A549 (cell line): ENCODE measurements around the gene FHIT. TPM values are rescaled to one million over a fixed set of nuclear protein-coding genes. Genes with fewer than 3 reads are reported as not detected.

Experiments
- ATAC-seq, 2 experiments: fragments of 200-7000 bp in 1 of 2; fragments of >200 bp in 1 of 2; cut with Nextera tagmentation in 1 of 2; cut with Tn5 transposase in 1 of 2; 3 replicates each; pipeline versions ENCODE4 v1.8.0 to v1.9.1; 2018 to 2020; ENCODE audit warnings: mild to moderate bottlenecking in 1 of 2, moderate library complexity in 1 of 2
- CTCF ChIA-PET: fragments of 300-600 bp; sonication (Branson Sonifier 250); formaldehyde crosslinking; extraction: SDS; loops from one replicate; lab custom pipeline; 2021; ENCODE audit warnings: antibody characterized with exemption, inconsistent platforms; lab: Yijun Ruan, JAX
- POLR2A ChIA-PET: fragments of 350-600 bp; formaldehyde crosslinking; extraction: SDS; loops from one replicate; lab custom pipeline; 2021; ENCODE audit warnings: antibody characterized with exemption, inconsistent platforms; lab: Yijun Ruan, JAX
- DNase-seq, 2 experiments: peaks; one replicate each; pipeline versions ENCODE4 v3.0.0 to v3.0.0-alpha.2; 2011 to 2016; ENCODE audit warnings: low read depth in 1 of 2, low spot score in 1 of 2
- FAIRE-seq: peaks from 2 replicates; lab custom pipeline; 2011; peaks lifted over from hg19 to GRCh38; lab: Jason Lieb, UNC
- H3K27ac ChIP-seq, 2 experiments: fragments of >200 bp; sonication (Bioruptor Twin); formaldehyde crosslinking; 3 replicates each; pipeline ENCODE4 v1.5.1; 2016 to 2017
- H3K4me1 ChIP-seq: fragments of >200 bp; sonication (Bioruptor Twin); formaldehyde crosslinking; 3 replicates; pipeline ENCODE4 v1.6.1; 2016
- H3K4me2 ChIP-seq: fragments of >200 bp; sonication (Bioruptor Twin); formaldehyde crosslinking; 3 replicates; pipeline ENCODE4 v1.6.1; 2016
- H3K4me3 ChIP-seq: fragments of >200 bp; sonication (Bioruptor Twin); formaldehyde crosslinking; 3 replicates; pipeline ENCODE4 v1.5.1; 2016
- H3K9me3 ChIP-seq: fragments of >200 bp; sonication (Bioruptor Twin); formaldehyde crosslinking; 3 replicates; pipeline ENCODE4 v1.6.1; 2016
- CEBPB ChIP-seq, 2 experiments: fragments of >200 bp in 1 of 2; sonication (Bioruptor Twin) in 1 of 2; formaldehyde crosslinking in 1 of 2; IDR thresholded peaks; 2 replicates each; pipeline ENCODE4 v1.6.1; 2012 to 2016
- CHD4 ChIP-seq: fragments of 200-600 bp; sonication (generic); IDR thresholded peaks from 2 replicates; pipeline ENCODE4 v1.6.1; 2016; ENCODE audit warnings: antibody characterized with exemption, mild to moderate bottlenecking, borderline replicate concordance
- EHF ChIP-seq: fragments of 250-450 bp; sonication (Bioruptor Pico); IDR thresholded peaks from 2 replicates; pipeline ENCODE4 v1.5.0; 2020; ENCODE audit warnings: mild to moderate bottlenecking
- EHMT2 ChIP-seq: fragments of 200-600 bp; sonication (generic); IDR thresholded peaks from 2 replicates; pipeline ENCODE4 v1.6.1; 2016; ENCODE audit warnings: antibody characterized with exemption, low read depth, mild to moderate bottlenecking, moderate library complexity
- ESRRA ChIP-seq: fragments of 150-350 bp; IDR thresholded peaks from 2 replicates; pipeline ENCODE4 v1.6.1; 2014; ENCODE audit warnings: mild to moderate bottlenecking, low read length, borderline replicate concordance
- FOSB ChIP-seq: fragments of 250-450 bp; sonication (Bioruptor Pico); IDR thresholded peaks from 2 replicates; pipeline ENCODE4 v1.5.0; 2020; ENCODE audit warnings: mild to moderate bottlenecking, moderate library complexity
- FOSL2 ChIP-seq, 2 experiments: fragments of 450-650 bp in 1 of 2; fragments of >200 bp in 1 of 2; sonication (Bioruptor Twin) in 1 of 2; formaldehyde crosslinking; IDR thresholded peaks; 2 replicates each; pipeline versions ENCODE4 v1.5.0 to v1.6.1; 2016 to 2020; ENCODE audit warnings: mild to moderate bottlenecking in 1 of 2, moderate library complexity in 1 of 2
- FOXS1 ChIP-seq: fragments of 250-450 bp; sonication (Bioruptor Pico); IDR thresholded peaks from 2 replicates; pipeline ENCODE4 v1.5.0; 2020; ENCODE audit warnings: mild to moderate bottlenecking, moderate library complexity
- GATA3 ChIP-seq: IDR thresholded peaks from 2 replicates; pipeline ENCODE4 v1.6.1; 2012; ENCODE audit warnings: borderline replicate concordance
- HEYL ChIP-seq: fragments of 250-450 bp; sonication (Bioruptor Pico); IDR thresholded peaks from 2 replicates; pipeline ENCODE4 v1.8.0; 2021; ENCODE audit warnings: mild to moderate bottlenecking, moderate library complexity
- HOXB13 ChIP-seq: fragments of 250-450 bp; sonication (Bioruptor Pico); IDR thresholded peaks from 2 replicates; pipeline ENCODE4 v1.5.0; 2020; ENCODE audit warnings: low read depth, mild to moderate bottlenecking, moderate library complexity
- JUN ChIP-seq, 2 experiments: fragments of >200 bp; sonication (Bioruptor Twin); formaldehyde crosslinking; IDR thresholded peaks; 2 replicates in 1 of 2; 3 replicates in 1 of 2; pipeline ENCODE4 v1.6.1; 2016 to 2017
- JUNB ChIP-seq: fragments of >200 bp; sonication (Bioruptor Twin); formaldehyde crosslinking; IDR thresholded peaks from 2 replicates; pipeline ENCODE4 v1.6.1; 2016
- KDM5A ChIP-seq: fragments of 200-600 bp; sonication (generic); IDR thresholded peaks from 2 replicates; pipeline ENCODE4 v1.6.1; 2016; ENCODE audit warnings: antibody characterized with exemption, mild to moderate bottlenecking
- MAFK ChIP-seq: fragments of 450-650 bp; IDR thresholded peaks from 2 replicates; pipeline ENCODE4 v1.6.1; 2014; ENCODE audit not compliant: partially characterized antibody
- NPAS2 ChIP-seq: fragments of 250-450 bp; sonication (Bioruptor Pico); IDR thresholded peaks from 2 replicates; pipeline ENCODE4 v1.8.0; 2022; ENCODE audit warnings: mild to moderate bottlenecking, moderate library complexity, borderline replicate concordance
- NR3C1 ChIP-seq: fragments of >200 bp; sonication (Bioruptor Twin); formaldehyde crosslinking; IDR thresholded peaks from 3 replicates; pipeline ENCODE4 v1.6.1; 2017
- POLR2A ChIP-seq: IDR thresholded peaks from 2 replicates; pipeline ENCODE4 v1.6.1; 2012; ENCODE audit warnings: mild to moderate bottlenecking, low read length
- POLR2AphosphoS2 ChIP-seq: conservative IDR thresholded peaks from 2 replicates; pipeline ENCODE4 v1.6.1; 2012; ENCODE audit warnings: low read length, improper control_type of control experiment, inconsistent platforms
- RCOR1 ChIP-seq: fragments of 150-350 bp; IDR thresholded peaks from 2 replicates; pipeline ENCODE4 v1.6.1; 2014; ENCODE audit warnings: antibody characterized with exemption, low read length, low read depth
- RFX5 ChIP-seq: fragments of 450-650 bp; IDR thresholded peaks from 2 replicates; pipeline ENCODE4 v1.7.1; 2014; ENCODE audit warnings: antibody characterized with exemption, mild to moderate bottlenecking, moderate library complexity
- RNF2 ChIP-seq: fragments of 200-600 bp; sonication (generic); IDR thresholded peaks from 2 replicates; pipeline ENCODE4 v1.6.1; 2016; ENCODE audit warnings: low read depth, mild to moderate bottlenecking, antibody characterized with exemption, moderate library complexity, borderline replicate concordance
- SREBF2 ChIP-seq: fragments of 450-650 bp; IDR thresholded peaks from 2 replicates; pipeline ENCODE4 v1.6.1; 2014; ENCODE audit warnings: mild to moderate bottlenecking, moderate library complexity
- ZFP36 ChIP-seq: fragments of 450-650 bp; IDR thresholded peaks from 2 replicates; pipeline ENCODE4 v1.6.1; 2014; ENCODE audit warnings: borderline replicate concordance; ENCODE audit not compliant: partially characterized antibody
- WGBS: methylation state at CpG from one replicate; pipeline ENCODE4 v1.1.6; 2017; ENCODE audit errors: missing lambda C conversion rate; 5-methylcytosine and 5-hydroxymethylcytosine counted together
- polyA plus RNA-seq, 4 experiments: library from polyadenylated mRNA; depleted of rRNA in 3 of 4; stranded (reverse); fragments of >200 nt; fragmentation: RNase III in 1 of 4; extraction: RNeasy Plus Mini Kit Qiagen cat#74134 plus additional on column Dnase treatment in 1 of 4; gene quantifications; 2 replicates in 3 of 4; 3 replicates in 1 of 4; pipeline ENCODE4 v1.2.3, GENCODE V29; 2011 to 2017
- TF ChIP-seq, protein P1 (sequence below): IDR thresholded peaks from 2 replicates; pipeline ENCODE4 v1.6.1; 2012; ENCODE audit warnings: low read depth, borderline replicate concordance
- TF ChIP-seq, protein P2 (sequence below): fragments of 250-450 bp; sonication (Bioruptor Pico); IDR thresholded peaks from 2 replicates; pipeline ENCODE4 v1.5.0; 2021; ENCODE audit warnings: mild to moderate bottlenecking, moderate library complexity, borderline replicate concordance
- TF ChIP-seq, protein P3 (sequence below): IDR thresholded peaks from 2 replicates; pipeline ENCODE4 v1.6.1; 2012
- TF ChIP-seq, protein P4 (sequence below): fragments of 250-450 bp; sonication (Bioruptor Pico); IDR thresholded peaks from 2 replicates; pipeline ENCODE4 v1.5.0; 2020; ENCODE audit warnings: low read depth, mild to moderate bottlenecking, moderate library complexity
- TF ChIP-seq, protein P5 (sequence below): IDR thresholded peaks from 2 replicates; pipeline ENCODE4 v1.6.1; 2012

Gene FHIT
- polyA plus RNA-seq, 2 of the 4 experiments (the other 2 are of a cell fraction): 0.76 to 0.92 TPM

DNA sequence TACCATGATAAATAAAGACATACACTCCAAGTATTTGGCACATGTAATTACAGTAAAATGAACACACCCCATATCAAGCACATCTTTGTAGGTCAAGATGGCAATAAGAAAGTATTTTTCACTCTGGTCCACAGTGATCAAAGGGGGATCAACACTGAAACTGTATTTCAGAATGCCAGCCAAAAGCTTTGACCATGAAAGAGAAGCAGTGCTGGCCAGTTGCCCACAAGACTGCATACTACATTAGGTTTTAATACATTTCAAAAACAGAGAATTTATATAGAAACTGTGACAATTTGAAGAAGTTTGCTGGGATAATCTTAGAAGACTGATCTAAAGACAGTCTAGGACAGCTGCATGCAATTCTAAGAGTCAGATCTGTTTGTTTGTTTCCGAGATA, 1035.3 kb downstream of the FHIT start:
- no peaks in the 10 kb centered on the region for H3K4me1 ChIP-seq
- WGBS: 29% methylated on average over 1 of the region's 1 CpG
- TF ChIP-seq NR3C1: no peak
- TF ChIP-seq POLR2A: no peak
- no peak for TF ChIP-seq CEBPB (IDR thresholded peaks at IDR 0.05)
- TF ChIP-seq FOXS1 (CRISPR knock-in tag): no peak
- TF ChIP-seq FOSL2 (IDR thresholded peaks at IDR 0.05): no peak
- TF ChIP-seq FOSL2 (CRISPR knock-in tag; IDR thresholded peaks at IDR 0.05): no peak
- TF ChIP-seq EHMT2: no peak
- TF ChIP-seq, protein P1, sequence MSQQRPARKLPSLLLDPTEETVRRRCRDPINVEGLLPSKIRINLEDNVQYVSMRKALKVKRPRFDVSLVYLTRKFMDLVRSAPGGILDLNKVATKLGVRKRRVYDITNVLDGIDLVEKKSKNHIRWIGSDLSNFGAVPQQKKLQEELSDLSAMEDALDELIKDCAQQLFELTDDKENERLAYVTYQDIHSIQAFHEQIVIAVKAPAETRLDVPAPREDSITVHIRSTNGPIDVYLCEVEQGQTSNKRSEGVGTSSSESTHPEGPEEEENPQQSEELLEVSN: no peak
- TF ChIP-seq, protein P2, sequence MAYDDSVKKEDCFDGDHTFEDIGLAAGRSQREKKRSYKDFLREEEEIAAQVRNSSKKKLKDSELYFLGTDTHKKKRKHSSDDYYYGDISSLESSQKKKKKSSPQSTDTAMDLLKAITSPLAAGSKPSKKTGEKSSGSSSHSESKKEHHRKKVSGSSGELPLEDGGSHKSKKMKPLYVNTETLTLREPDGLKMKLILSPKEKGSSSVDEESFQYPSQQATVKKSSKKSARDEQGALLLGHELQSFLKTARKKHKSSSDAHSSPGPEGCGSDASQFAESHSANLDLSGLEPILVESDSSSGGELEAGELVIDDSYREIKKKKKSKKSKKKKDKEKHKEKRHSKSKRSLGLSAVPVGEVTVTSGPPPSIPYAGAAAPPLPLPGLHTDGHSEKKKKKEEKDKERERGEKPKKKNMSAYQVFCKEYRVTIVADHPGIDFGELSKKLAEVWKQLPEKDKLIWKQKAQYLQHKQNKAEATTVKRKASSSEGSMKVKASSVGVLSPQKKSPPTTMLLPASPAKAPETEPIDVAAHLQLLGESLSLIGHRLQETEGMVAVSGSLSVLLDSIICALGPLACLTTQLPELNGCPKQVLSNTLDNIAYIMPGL: no peak
- no peak for TF ChIP-seq JUN (IDR thresholded peaks at IDR 0.05)
- TF ChIP-seq, protein P3, sequence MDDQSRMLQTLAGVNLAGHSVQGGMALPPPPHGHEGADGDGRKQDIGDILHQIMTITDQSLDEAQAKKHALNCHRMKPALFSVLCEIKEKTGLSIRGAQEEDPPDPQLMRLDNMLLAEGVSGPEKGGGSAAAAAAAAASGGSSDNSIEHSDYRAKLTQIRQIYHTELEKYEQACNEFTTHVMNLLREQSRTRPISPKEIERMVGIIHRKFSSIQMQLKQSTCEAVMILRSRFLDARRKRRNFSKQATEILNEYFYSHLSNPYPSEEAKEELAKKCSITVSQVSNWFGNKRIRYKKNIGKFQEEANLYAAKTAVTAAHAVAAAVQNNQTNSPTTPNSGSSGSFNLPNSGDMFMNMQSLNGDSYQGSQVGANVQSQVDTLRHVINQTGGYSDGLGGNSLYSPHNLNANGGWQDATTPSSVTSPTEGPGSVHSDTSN: no peak
- no peak for TF ChIP-seq FOSB (CRISPR knock-in tag)
- TF ChIP-seq ESRRA: no peak
- TF ChIP-seq ZFP36: no peak
- TF ChIP-seq HEYL (CRISPR knock-in tag): no peak
- TF ChIP-seq KDM5A: no peak
- no peak for TF ChIP-seq HOXB13 (CRISPR knock-in tag)
- TF ChIP-seq, protein P4, sequence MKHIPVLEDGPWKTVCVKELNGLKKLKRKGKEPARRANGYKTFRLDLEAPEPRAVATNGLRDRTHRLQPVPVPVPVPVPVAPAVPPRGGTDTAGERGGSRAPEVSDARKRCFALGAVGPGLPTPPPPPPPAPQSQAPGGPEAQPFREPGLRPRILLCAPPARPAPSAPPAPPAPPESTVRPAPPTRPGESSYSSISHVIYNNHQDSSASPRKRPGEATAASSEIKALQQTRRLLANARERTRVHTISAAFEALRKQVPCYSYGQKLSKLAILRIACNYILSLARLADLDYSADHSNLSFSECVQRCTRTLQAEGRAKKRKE (CRISPR knock-in tag): no peak
- no peak for TF ChIP-seq MAFK
- no peak for TF ChIP-seq CHD4
- ChIA-PET CTCF (no interaction called here), POLR2A (no interaction called here)
- no peak for DNase-seq
- no peak for ATAC-seq
- H3K9me3 ChIP-seq: no peaks in the 10 kb centered on the region
- no peak overlapping the region for H3K4me3 ChIP-seq
- H3K4me2 ChIP-seq: no peak overlapping the region
- no peak overlapping the region for H3K27ac ChIP-seq
- FAIRE-seq: no peak

DNA sequence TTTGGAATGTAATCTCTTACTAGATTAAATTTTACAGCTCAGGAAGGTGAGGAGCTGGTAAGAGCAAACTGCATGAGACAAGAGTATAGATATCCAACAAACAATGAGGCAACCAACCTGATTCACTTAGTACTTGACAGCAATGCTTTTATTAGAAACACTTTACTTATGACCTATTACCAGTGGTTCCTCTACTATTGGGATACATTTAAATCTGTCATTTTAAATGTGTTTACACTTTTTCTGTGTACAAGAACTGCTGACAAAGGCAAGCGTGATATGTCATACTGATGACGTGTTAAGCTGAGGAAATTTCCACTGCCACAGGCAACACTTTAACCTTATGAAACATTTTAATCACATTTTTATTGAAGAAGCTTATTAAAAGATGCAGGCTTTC, 1043.3 kb downstream of the FHIT start:
- FAIRE-seq (no peak), ATAC-seq (no peak), DNase-seq (no peak)
- CTCF ChIA-PET: no interaction called here
- H3K9me3 ChIP-seq: no peaks in the 10 kb centered on the region
- 22% methylated on average over 2 of the region's 2 CpGs for whole genome bisulfite sequencing
- no peaks in the 10 kb centered on the region for H3K4me1 ChIP-seq
- TF ChIP-seq NPAS2 (CRISPR knock-in tag) (no peak), GATA3 (no peak), POLR2AphosphoS2 (no peak), RFX5 (no peak), JUN (IDR thresholded peaks at IDR 0.05) (no peak), SREBF2 (no peak), FOXS1 (CRISPR knock-in tag) (no peak), NR3C1 (no peak), JUNB (no peak), RNF2 (no peak), CHD4 (no peak), POLR2A (no peak), EHF (CRISPR knock-in tag) (no peak), RCOR1 (no peak)
- TF ChIP-seq, protein P5, sequence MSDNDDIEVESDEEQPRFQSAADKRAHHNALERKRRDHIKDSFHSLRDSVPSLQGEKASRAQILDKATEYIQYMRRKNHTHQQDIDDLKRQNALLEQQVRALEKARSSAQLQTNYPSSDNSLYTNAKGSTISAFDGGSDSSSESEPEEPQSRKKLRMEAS: no peak
- TF ChIP-seq, protein P4 (CRISPR knock-in tag): no peak
- TF ChIP-seq, all 56 proteins: peak for 0
- Histone ChIP-seq H3K4me2 (no peak overlapping the region), H3K4me3 (no peak overlapping the region), H3K27ac (no peak overlapping the region)
- POLR2A ChIA-PET: no interaction called here
